OCI-LY3 (cell line): Measurements from ENCODE around the gene SH3GLB2.

Source experiments
- CTCF ChIP-seq: fragments of 200-600, 300-600 bp; sonication (generic); IDR thresholded peaks from 2 replicates; pipeline ENCODE4 v1.5.1; 2014; ENCODE audit warnings: antibody characterized with exemption, low read length, low read depth
- EZH2phosphoT487 ChIP-seq: fragments of 200-600 bp; shearing (Covaris generic); IDR thresholded peaks from 2 replicates; pipeline ENCODE4 v1.6.1; 2018; ENCODE audit warnings: antibody characterized with exemption, mixed run types, low read depth

GRCh38 chr9:129023908-129024233 lies 4.3 kb downstream of the SH3GLB2 start:
- TF ChIP-seq CTCF (no peak), EZH2phosphoT487 (no peak)
